Measurements from ENCODE around the gene RRP15.
"Not testable (repeated sequence)": the region's sequence is repeated elsewhere in the genome, so short reads cannot be mapped to it uniquely, and the experiment has no call there.

The RRP15 gene

GRCh38 chr1:218297461-218297860 is 12.4 kb downstream of the RRP15 start:
- no peak for DNase-seq (ENCODE audit: low spot score)

GRCh38 chr1:218297867-218298266 is 12.8 kb downstream of the RRP15 start:
- DNase-seq (ENCODE audit: low spot score): no peak

GRCh38 chr1:218298398-218298797 is 13.3 kb downstream of the RRP15 start:
- DNase-seq (ENCODE audit: low spot score): no peak

GRCh38 chr1:218299416-218299815 is 14.3 kb downstream of the RRP15 start:
- DNase-seq (ENCODE audit: low spot score): peak; percentile 11

DNA sequence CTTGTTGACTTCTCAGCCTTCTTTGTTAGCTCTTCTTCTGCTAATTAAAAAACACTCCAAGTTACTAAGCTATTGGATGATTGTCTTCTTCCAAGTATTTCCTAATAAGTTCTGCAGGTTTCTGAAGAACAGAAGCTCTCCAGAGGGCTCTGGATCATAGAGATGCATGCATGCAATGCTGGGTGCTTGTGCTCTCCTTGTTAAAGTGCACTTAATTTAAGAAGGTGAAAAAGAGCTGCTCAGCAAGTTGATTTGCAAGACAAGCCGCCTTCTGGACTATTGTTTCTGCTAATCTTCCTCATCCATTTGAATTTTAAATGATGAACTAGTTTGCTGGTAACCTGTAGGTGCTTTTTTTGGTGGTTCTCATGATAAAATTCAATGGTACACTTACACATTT is 16.1 kb downstream of the RRP15 start:
- no peak for DNase-seq (ENCODE audit: low spot score)

GRCh38 chr1:218302155-218302554 is 17.1 kb downstream of the RRP15 start:
- DNase-seq (ENCODE audit: low spot score): no peak

DNA sequence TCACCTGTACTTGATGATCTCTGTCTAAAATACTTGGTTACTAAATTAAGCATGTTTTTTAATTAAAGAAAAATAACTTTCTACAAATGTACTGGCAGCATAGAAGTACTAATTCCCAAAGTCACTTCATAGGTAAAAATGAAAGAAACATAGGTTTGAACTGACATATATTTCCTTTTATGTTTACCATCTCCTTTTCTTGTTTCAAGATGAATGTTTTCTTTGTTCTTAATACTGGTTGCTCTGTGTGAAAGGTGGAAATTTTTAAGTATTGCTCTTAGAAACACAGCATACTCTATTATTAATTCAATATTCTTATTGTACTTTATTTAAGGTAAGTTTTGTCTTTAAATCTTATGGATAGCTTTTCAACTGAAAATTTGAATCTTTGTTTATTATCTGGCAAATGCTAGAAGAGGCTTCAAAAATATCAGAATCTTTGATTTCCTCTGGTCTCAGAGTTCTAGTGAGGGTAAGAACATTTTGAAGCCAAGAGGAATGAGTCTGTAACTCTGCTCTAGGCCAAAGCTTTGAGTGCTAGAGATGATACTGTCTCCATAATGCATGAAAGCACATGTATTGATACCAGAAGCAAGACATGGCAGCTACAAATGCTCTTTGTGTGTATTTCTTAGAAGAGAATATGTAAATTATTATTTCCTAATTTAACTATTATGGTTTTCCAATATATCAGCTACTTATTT is 18.2 kb downstream of the RRP15 start:
- DNase-seq (ENCODE audit: low spot score): no peak

GRCh38 chr1:218304281-218305039 is 19.4 kb downstream of the RRP15 start:
- DNase-seq (ENCODE audit: low spot score): no peak

DNA sequence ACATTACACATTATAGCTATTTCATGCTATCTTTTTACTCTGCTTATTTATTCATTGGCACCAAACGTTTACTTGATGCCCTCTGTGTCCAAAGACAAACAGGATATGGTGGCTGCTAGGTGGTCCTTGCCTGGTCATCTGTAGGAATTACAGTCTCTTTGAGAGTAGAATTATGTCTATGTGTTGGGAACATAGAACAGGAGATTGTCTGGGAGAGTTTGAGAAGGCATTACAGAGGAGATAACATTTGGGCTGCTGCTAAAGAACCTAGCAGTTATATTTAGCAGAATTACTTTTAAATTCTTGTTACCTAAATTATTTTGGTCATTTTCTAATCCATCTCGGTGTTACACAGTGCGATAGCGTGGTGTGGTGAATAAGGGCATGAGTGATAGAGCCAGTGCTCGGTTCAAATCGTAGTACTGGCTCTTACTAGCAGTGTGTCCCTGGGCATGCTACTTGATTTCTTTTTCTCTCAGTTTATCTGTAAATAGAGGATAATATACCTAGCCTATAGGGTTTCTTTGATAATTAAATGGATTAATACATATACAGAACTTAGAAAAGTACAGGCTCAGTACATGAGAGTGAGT is 20.5 kb downstream of the RRP15 start:
- DNase-seq (ENCODE audit: low spot score): no peak

DNA sequence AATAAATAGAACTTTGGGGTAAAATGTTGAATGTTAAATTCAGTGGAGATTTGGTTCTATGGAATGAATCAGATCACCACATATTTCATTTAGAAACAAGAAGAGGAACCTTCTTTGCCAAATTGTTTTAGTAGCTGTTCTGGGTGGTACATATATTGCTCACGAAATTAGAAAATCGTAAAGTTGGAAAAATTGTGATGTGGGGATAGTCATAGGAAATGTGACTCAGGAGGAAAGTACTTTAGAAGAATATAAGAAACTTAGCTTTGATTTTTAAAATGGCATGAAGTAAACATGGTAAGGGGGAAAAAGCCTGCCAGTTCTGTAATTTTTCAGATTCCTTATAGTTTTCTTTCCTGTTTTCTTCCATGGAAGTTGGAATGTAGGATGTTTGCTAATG is 27.4 kb downstream of the RRP15 start:
- DNase-seq (ENCODE audit: low spot score): peak; percentile 16

- DNase-seq (ENCODE audit: low spot score): no peak
These were observed 29.2 kb downstream of the RRP15 start for GRCh38 chr1:218314316-218314715.

DNA sequence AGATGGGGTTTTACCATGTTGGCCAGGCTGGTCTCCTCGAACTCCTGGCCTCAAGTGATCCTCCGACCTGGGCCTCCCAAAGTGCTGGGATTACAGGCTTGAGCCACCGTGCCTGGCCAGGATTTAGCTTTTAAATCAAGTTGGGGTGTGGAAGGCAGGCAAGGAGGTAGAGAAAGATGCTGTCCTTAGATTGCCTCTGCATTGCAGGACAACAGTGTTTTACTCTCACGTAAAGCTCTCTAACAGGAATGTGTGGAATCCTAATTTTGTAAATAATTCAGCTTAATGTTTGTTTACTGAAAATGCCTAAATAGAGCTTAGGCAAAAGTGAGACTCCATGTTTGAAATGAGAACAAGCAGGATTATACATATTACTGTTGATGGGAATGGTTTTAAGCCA is 30.5 kb downstream of the RRP15 start:
- no peak for DNase-seq (ENCODE audit: low spot score)

GRCh38 chr1:218317061-218317460 is 32.0 kb downstream of the RRP15 start:
- DNase-seq (ENCODE audit: low spot score): no peak

DNA sequence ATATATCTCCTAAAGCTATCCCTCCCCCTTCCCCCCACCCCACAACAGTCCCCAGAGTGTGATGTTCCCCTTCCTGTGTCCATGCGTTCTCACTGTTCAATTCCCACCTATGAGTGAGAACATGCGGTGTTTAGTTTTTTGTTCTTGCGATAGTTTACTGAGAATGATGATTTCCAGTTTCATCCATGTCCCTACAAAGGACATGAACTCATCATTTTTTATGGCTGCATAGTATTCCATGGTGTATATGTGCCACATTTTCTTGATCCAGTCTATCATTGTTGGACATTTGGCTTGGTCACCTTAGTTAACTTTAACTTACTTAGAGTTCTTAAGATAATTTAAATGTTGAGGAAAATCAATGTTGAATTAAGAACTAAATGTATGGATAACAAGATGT is 35.1 kb downstream of the RRP15 start:
- not testable (repeated sequence) for DNase-seq (ENCODE audit: low spot score)

DNA sequence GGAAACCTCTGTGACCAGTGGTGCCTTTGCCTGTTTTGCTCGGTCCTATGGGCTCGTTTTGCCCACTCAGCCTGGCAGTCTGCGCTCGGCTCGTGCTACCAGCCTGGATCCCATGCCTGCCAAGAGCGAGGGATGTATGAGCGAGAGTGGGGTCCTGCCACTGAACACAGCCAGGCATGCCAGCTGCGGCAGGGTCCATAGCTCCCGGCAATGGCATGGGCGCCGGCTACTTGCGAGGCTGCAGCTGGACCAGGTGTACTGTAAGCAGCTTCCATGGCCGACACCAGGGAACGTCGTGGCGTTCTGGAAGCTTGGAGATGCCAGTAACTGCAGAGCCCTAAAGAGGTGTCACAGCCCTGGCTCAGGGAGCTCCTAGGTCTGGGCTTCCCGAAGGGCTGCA is 37.7 kb downstream of the RRP15 start:
- no peak for DNase-seq (ENCODE audit: low spot score)

GRCh38 chr1:218323568-218324225 is 38.6 kb downstream of the RRP15 start:
- DNase-seq (ENCODE audit: low spot score): no peak

DNA sequence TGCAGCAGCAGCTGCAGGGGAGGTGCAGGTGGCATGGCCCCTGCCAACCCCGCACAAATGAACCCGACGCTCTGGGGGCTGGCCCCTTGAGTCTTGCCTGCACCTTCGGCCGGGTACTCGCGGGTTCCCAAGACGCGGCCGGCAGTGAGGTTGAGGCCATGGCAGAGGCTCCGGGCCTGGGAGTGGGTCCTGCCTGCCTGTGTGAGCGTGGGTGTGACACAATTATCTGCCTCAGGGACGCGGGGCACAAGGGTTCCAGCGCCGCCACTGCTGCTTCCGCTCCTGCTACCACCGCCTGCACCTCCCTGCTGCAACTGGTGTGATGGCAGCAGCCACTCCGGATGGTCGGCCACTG is 39.1 kb downstream of the RRP15 start:
- DNase-seq (ENCODE audit: low spot score): no peak

GRCh38 chr1:218328769-218329168 is 43.7 kb downstream of the RRP15 start:
- no peak for DNase-seq (ENCODE audit: low spot score)

DNA sequence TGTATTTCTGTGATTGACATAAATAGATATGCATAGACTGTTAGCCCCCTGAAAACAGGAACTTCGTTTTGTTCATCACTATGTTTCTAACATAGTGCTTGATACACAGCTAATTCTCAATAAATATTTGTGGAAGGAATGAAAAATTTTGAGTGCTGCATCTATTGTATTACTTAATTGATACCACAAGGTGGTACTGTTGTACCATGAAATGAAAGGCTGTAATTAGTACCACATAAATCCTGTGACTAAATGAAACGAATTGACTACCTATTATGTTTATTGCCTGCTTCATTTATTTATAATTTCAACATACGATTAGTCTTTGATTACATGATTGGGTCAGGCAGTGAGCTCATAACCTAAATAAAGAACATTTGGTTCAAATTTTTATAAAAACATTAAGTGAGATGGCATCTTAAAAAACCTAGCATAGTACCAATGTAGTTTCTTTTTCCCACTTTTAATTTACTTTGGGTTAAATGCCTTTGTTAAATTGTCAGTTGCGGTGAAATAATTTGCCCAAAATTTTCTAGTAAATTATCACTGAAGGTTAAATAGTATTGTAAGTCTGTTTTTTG is 45.0 kb downstream of the RRP15 start:
- peak; percentile 35 for DNase-seq (ENCODE audit: low spot score)

DNA sequence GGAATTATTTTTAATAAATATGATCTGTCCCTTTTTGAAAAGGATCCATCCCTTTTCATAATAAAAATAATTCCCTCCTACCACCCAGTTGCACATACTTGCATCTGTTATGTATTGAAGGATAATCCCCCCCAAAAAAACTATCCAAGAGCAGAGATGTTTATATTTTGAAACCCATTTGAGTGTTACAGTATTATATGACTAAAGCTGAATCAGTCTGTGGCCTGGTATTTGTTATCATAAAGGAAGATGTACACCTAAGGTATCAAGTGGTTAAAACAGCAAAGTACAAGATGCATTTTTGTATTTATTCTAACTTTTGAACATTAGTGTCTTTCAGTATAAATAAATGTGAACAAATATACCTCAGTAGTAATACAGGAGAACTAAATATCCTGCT is 47.3 kb downstream of the RRP15 start:
- DNase-seq (ENCODE audit: low spot score): no peak

DNA sequence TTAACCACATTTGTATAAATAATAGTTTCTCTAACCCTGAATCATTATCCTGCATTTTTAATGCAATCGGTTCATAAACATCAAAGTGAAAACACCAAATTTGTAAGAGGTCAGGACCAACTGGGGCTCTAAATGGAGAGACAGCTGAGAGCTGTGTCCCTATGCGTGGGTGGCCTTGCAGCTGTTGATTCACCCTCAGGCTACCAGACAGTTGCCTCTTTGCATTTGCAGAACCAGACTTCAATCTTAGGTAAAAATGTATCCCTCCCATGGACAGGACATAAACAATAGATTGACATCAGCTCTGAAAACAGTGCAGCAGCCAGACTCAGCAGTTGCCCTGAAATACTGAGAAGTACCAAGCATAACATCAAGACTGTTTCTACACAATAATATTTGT is 51.2 kb downstream of the RRP15 start:
- no peak for DNase-seq (ENCODE audit: low spot score)

- no peak for DNase-seq (ENCODE audit: low spot score)
These were observed 54.3 kb downstream of the RRP15 start for GRCh38 chr1:218339267-218339831.

Measured in hepatic stellate cell (primary cell).